Kidney epithelial cell (primary cell): ENCODE data around the gene VSIR. TPM values are rescaled to one million over a fixed set of nuclear protein-coding genes. Genes with fewer than 3 reads are reported as not detected.

Experiments used
- DNase-seq: peaks from one replicate; pipeline ENCODE4 v3.0.0-alpha.2; 2010; ENCODE audit warnings: low read depth
- H3K27me3 ChIP-seq: 2 replicates; pipeline ENCODE4 v1.6.0; 2011; ENCODE audit warnings: low read length; ENCODE audit not compliant: control insufficient read depth, insufficient read depth
- H3K36me3 ChIP-seq: 2 replicates; pipeline ENCODE4 v1.5.1; 2011; ENCODE audit warnings: low read length; ENCODE audit not compliant: control insufficient read depth, insufficient read depth
- H3K4me3 ChIP-seq: 2 replicates; pipeline ENCODE4 v1.5.1; 2011; ENCODE audit warnings: low read depth, mild to moderate bottlenecking, control low read depth, low read length
- total RNA-seq: library from RNA; depleted of rRNA; stranded (reverse); fragments of >200 nt; gene quantifications from 2 replicates; pipeline ENCODE4 v1.2.3, GENCODE V29; 2015
- TF ChIP-seq, protein P1 (sequence below): IDR thresholded peaks from 2 replicates; pipeline ENCODE4 v1.5.1; 2011; ENCODE audit warnings: mild to moderate bottlenecking, moderate library complexity, low read length, control low read depth, inconsistent platforms; ENCODE audit not compliant: insufficient read depth, poor library complexity, severe bottlenecking

Gene VSIR
- total RNA-seq, 1 donor from 2014 or later, result 1.1 TPM

DNA sequence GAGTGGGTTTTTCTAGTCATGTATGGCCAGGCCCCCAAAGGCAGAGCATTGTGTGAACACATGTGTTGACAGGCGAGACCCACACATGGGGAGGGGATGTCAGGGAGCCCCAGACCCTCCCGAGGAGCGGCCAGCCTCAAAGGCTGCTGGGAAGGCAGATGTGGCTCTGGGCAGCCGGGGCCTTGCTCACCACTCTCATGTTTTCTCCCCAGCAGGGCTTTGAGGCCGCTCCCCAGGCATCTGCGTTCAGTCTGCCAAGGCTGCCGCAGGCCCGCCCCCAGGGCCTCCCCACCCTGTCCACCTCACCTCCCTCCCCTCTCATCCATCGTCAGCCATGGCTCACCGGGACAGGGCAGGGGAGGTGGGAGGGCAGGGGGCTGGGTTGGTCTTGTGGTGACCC is 16.6 kb upstream of the VSIR start:
- peaks cover 15% of the 10 kb centered on the region for H3K27me3 ChIP-seq
- no peak for DNase-seq
- H3K4me3 ChIP-seq, result no peak overlapping the region
- H3K36me3 ChIP-seq, result no peaks in the 10 kb centered on the region
- TF ChIP-seq, protein P1, sequence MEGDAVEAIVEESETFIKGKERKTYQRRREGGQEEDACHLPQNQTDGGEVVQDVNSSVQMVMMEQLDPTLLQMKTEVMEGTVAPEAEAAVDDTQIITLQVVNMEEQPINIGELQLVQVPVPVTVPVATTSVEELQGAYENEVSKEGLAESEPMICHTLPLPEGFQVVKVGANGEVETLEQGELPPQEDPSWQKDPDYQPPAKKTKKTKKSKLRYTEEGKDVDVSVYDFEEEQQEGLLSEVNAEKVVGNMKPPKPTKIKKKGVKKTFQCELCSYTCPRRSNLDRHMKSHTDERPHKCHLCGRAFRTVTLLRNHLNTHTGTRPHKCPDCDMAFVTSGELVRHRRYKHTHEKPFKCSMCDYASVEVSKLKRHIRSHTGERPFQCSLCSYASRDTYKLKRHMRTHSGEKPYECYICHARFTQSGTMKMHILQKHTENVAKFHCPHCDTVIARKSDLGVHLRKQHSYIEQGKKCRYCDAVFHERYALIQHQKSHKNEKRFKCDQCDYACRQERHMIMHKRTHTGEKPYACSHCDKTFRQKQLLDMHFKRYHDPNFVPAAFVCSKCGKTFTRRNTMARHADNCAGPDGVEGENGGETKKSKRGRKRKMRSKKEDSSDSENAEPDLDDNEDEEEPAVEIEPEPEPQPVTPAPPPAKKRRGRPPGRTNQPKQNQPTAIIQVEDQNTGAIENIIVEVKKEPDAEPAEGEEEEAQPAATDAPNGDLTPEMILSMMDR, result no peak

- DNase-seq, result no peak
- TF ChIP-seq, protein P1, result no peak
- H3K36me3 ChIP-seq, result no peaks in the 10 kb centered on the region
- H3K27me3 ChIP-seq, result peaks cover 15% of the 10 kb centered on the region
- H3K4me3 ChIP-seq, result no peak overlapping the region
Observed at GRCh38 chr10:71788954-71789353, 15.6 kb upstream of the VSIR start.

DNA sequence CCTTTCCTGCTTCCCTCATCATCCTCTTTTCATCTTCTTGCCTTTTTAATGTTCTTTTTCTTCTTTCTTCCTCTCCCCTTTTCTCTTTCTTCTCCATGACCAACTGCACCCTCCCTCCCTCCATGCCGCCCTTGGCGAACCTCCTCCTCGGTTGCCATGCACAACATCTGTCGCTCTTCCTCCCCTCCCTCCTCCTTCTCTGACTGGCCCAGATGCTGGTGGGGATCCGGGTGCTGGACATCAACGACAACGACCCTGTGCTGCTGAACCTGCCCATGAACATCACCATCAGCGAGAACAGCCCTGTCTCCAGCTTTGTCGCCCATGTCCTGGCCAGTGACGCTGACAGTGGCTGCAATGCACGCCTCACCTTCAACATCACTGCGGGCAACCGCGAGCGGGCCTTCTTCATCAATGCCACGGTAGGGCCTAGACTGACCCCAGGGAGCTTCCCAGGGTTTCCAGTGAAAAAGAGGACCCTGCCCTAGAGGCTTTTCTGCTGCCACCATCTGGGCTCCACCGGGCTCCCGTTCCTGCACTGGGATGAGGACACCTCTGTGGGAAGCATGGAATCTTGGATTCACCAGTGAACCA is 11.5 kb upstream of the VSIR start:
- TF ChIP-seq, protein P1, result no peak
- Histone ChIP-seq H3K36me3 (no peaks in the 10 kb centered on the region), H3K27me3 (peaks cover 8% of the 10 kb centered on the region), H3K4me3 (no peak overlapping the region)
- no peak for DNase-seq

- TF ChIP-seq, protein P1, result no peak
- DNase-seq, result no peak
- Histone ChIP-seq H3K27me3 (peaks cover 8% of the 10 kb centered on the region), H3K4me3 (no peak overlapping the region), H3K36me3 (no peaks in the 10 kb centered on the region)
Observed at GRCh38 chr10:71783917-71784678, 10.8 kb upstream of the VSIR start.

DNA sequence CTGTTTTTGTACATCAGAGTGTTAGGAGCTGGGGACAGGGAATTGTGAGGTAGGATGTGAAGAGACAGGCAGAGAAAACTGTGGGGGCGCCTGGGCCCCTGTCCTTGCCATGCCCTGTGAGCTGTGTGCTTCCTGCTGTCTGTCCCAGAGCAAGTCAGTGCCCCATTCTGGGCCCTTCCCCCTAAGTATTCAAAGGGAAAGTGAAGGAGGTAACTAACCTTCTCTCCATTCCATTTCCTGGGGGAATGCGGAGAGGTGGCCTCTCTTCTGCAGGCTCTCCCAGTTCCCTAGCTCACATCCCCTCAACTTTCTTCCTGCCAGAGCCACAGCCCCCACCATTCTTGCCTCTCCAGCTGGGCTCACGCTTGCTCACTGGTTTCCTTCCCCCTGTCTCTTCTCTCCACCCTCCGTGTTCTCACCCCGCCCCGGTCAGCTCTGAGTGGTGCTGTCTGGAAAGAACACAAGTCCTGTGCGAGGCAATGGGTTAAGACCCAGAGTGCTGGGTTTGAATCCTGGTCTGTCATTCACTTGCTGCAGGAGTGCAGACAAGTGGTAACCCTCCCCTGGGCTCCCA is 9.7 kb upstream of the VSIR start:
- Histone ChIP-seq H3K4me3 (no peak overlapping the region), H3K27me3 (peaks cover 8% of the 10 kb centered on the region), H3K36me3 (no peaks in the 10 kb centered on the region)
- TF ChIP-seq, protein P1, result no peak
- DNase-seq, result no peak
